HEK293T (cell line): ENCODE data around the gene HEXIM2.
"Not testable (repeated sequence)": the region's sequence is repeated elsewhere in the genome, so short reads cannot be mapped to it uniquely, and the experiment has no call there.

Experiments used
- CTCF ChIA-PET: fragments of 350-600 bp; formaldehyde crosslinking; extraction: SDS; loops from one replicate; lab custom pipeline; 2021; ENCODE audit warnings: antibody characterized with exemption, inconsistent platforms; lab: Yijun Ruan, JAX
- POLR2A ChIA-PET: fragments of 350-600 bp; formaldehyde crosslinking; extraction: SDS; loops from one replicate; lab custom pipeline; 2020; ENCODE audit warnings: antibody characterized with exemption, inconsistent platforms; lab: Yijun Ruan, JAX
- DNase-seq: peaks from one replicate; pipeline ENCODE4 v3.0.0; 2012; ENCODE audit warnings: mixed read lengths; ENCODE audit errors: extremely low spot score
- ARNT ChIP-seq: fragments of 450-650 bp; IDR thresholded peaks from 2 replicates; pipeline ENCODE4 v1.6.1; 2017; ENCODE audit warnings: mild to moderate bottlenecking
- BHLHE40 ChIP-seq: fragments of 450-650 bp; IDR thresholded peaks from 2 replicates; pipeline ENCODE4 v1.6.1; 2016; ENCODE audit warnings: mild to moderate bottlenecking, moderate library complexity, borderline replicate concordance
- CTBP1 ChIP-seq: fragments of 450-650 bp; IDR thresholded peaks from 2 replicates; pipeline ENCODE4 v1.6.1; 2016; ENCODE audit warnings: borderline replicate concordance
- ELF4 ChIP-seq: fragments of 450-650 bp; IDR thresholded peaks from 2 replicates; pipeline ENCODE4 v1.6.1; 2017; ENCODE audit warnings: antibody characterized with exemption
- FOXA1 ChIP-seq: fragments of 450-650 bp; IDR thresholded peaks from 2 replicates; pipeline ENCODE4 v1.6.1; 2016; ENCODE audit warnings: mild to moderate bottlenecking
- FOXK2 ChIP-seq: fragments of 450-650 bp; IDR thresholded peaks from 2 replicates; pipeline ENCODE4 v1.6.1; 2016; ENCODE audit warnings: mild to moderate bottlenecking
- FOXM1 ChIP-seq: fragments of 450-650 bp; IDR thresholded peaks from 2 replicates; pipeline ENCODE4 v1.6.1; 2017; ENCODE audit warnings: mild to moderate bottlenecking, borderline replicate concordance
- HDGF ChIP-seq: fragments of 450-650 bp; IDR thresholded peaks from 2 replicates; pipeline ENCODE4 v1.6.1; 2017; ENCODE audit warnings: antibody characterized with exemption, borderline replicate concordance
- L3MBTL2 ChIP-seq: fragments of 450-650 bp; conservative IDR thresholded peaks from 2 replicates; pipeline ENCODE4 v1.6.1; 2016; ENCODE audit warnings: mild to moderate bottlenecking
- LEF1 ChIP-seq: fragments of 450-650 bp; IDR thresholded peaks from 2 replicates; pipeline ENCODE4 v1.6.1; 2017; ENCODE audit warnings: mild to moderate bottlenecking, borderline replicate concordance
- NFRKB ChIP-seq: fragments of 450-650 bp; IDR thresholded peaks from 2 replicates; pipeline ENCODE4 v1.6.1; 2016; ENCODE audit warnings: mild to moderate bottlenecking, moderate library complexity
- SP1 ChIP-seq: fragments of 450-650 bp; IDR thresholded peaks from 2 replicates; pipeline ENCODE4 v1.6.1; 2017
- SUZ12 ChIP-seq: fragments of 450-650 bp; IDR thresholded peaks from 2 replicates; pipeline ENCODE4 v1.6.1; 2016; ENCODE audit warnings: mild to moderate bottlenecking
- TARDBP ChIP-seq: fragments of 450-650 bp; IDR thresholded peaks from 2 replicates; pipeline ENCODE4 v1.6.1; 2016
- ZNF384 ChIP-seq: fragments of 450-650 bp; IDR thresholded peaks from 2 replicates; pipeline ENCODE4 v1.6.1; 2016
- TF ChIP-seq, protein P1 (sequence below): fragments of 450-650 bp; IDR thresholded peaks from 2 replicates; pipeline ENCODE4 v1.6.1; 2016

HEXIM2 gene

DNA sequence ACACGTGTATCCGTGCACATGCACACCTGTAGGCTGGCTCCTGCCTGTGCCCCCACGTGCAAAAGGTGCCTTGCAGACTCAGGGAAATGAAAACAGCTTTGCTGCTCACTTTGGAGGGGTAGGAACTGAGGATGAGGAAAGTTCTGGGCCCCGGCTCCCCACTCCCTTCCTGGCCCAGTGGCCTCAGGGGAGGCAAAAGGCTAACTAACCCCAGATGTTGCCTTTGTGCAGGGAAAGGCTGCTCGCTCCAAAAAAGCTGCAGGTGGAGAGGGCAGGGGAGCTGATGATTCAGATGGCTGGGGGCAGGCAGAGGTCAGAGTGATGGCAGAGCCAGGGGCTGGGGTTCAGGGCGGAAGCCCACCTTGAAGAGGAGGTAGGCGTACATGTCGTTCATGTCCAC lies 41.7 kb upstream of the HEXIM2 start:
- ChIA-PET POLR2A (no interaction called here), CTCF (interaction anchor here (3.0 kb wide), 1 partner anchor 15 kb away, joined by 15 read pairs; the partner anchor contains the start of gene ACBD4)
- TF ChIP-seq CTBP1 (no peak), ELF4 (no peak), FOXA1 (no peak)
- no peak for DNase-seq

- no peak for DNase-seq
- CTCF ChIA-PET, result no interaction called here
- TF ChIP-seq TARDBP (no peak), LEF1 (no peak), ELF4 (no peak), L3MBTL2 (no peak), NFRKB (no peak), FOXK2 (no peak)
- POLR2A ChIA-PET, result no interaction called here
Observed at GRCh38 chr17:45120558-45120957, 41.1 kb upstream of the HEXIM2 start.

DNA sequence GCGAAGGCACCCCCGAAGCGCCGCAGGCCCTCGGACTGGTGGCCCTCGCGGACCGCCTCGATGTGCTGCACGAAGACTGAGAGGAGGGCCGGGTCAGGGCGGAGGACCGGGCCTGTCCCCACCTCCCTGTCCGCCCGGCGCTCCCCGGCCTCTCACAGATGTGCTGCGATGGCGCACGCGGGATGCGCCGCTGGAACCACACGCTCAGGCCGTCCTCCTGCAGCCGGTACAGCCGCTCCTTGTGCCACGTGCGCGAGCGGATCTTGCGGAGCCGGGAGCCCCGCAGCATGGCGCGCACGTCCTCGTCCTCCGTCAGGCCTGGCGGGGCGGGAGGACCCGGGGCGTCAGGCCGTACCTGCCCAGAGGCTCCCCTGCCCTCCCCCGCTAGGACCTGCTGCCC lies 40.6 kb upstream of the HEXIM2 start:
- POLR2A ChIA-PET, result no interaction called here
- no peak for DNase-seq
- TF ChIP-seq LEF1, result no peak
- TF ChIP-seq SUZ12, result no peak
- TF ChIP-seq, protein P1, sequence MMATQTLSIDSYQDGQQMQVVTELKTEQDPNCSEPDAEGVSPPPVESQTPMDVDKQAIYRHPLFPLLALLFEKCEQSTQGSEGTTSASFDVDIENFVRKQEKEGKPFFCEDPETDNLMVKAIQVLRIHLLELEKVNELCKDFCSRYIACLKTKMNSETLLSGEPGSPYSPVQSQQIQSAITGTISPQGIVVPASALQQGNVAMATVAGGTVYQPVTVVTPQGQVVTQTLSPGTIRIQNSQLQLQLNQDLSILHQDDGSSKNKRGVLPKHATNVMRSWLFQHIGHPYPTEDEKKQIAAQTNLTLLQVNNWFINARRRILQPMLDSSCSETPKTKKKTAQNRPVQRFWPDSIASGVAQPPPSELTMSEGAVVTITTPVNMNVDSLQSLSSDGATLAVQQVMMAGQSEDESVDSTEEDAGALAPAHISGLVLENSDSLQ, result no peak
- no peak for TF ChIP-seq ZNF384
- CTCF ChIA-PET, result no interaction called here

DNA sequence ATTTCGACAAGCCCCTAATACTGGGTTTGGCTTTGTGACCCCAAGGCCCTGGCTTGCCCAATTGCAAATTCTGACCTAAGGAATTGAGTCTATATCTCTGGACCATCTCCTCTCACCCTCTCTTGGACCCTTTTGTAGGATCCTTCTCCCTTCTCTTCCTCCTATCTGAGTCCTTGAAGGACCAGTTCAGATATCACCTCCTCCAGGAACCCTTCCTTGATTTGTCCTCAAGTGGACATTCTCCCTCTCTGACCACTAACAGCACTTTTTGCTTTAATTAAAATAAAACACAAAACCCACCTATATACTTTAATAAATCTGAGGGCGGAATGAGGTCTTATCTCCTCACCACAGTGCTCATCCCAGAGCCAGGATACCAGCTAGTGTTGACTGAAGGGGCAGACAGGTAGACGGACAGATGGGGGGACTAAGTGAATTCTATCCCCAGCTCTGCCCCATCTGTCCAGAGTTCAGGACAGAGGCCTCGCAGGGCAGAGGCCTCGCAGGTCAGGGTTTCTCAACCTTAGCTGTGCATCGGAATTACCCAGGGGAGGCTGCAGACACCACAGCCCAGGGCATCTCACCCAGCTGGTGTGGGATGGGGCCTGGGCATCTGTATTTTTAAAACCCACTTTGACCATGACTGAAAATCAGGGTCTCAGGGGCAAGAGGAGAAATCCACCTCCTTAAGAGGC lies 38.5 kb upstream of the HEXIM2 start:
- ChIA-PET CTCF (interaction anchor here (0.8 to 1.4 kb wide), 2 partner anchors 24 to 38 kb away, joined by 3 to 5 read pairs; no protein-coding TSS in a partner anchor), POLR2A (no interaction called here)
- TF ChIP-seq ZNF384, result no peak

GRCh38 chr17:45123930-45124796 lies 37.5 kb upstream of the HEXIM2 start:
- TF ChIP-seq ARNT, result no peak
- TF ChIP-seq CTBP1, result no peak
- TF ChIP-seq L3MBTL2, result no peak
- no peak for TF ChIP-seq LEF1
- no peak for TF ChIP-seq ZNF384
- no peak for TF ChIP-seq TARDBP
- TF ChIP-seq BHLHE40, result no peak
- no peak for TF ChIP-seq ELF4
- TF ChIP-seq FOXM1, result no peak
- no peak for TF ChIP-seq HDGF
- no peak for TF ChIP-seq FOXA1
- CTCF ChIA-PET, result interaction anchor here (1.4 kb wide), 1 partner anchor 25 kb away, joined by 5 read pairs; no protein-coding TSS in a partner anchor
- POLR2A ChIA-PET, result interaction anchor here (0.8 kb wide), 1 partner anchor 73 kb away, joined by 3 read pairs; no protein-coding TSS in a partner anchor
- DNase-seq, result no peak

More for the DNA sequence above, 38.5 kb upstream of the HEXIM2 start:
- no peak for DNase-seq

DNA sequence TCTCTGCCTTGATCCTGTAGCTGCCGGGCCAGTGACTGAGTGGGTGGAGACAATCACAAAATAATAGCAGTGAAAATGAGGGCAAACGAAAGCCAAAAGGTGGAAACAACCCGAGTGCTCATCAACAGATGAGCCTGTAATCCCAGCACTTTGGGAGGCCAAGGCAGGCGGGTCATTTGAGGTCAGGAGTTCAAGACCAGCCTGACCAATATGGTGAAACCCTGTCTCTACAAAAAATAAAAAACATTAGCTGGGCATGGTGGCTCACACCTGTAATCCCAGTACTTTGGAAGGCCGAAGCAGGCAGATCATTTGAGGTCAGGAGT lies 36.9 kb upstream of the HEXIM2 start:
- POLR2A ChIA-PET, result interaction anchor here (0.8 to 1.3 kb wide), 2 partner anchors 24 to 73 kb away, joined by 3 to 4 read pairs; partner anchors contain the start of gene HEXIM1
- DNase-seq, result not testable (repeated sequence)
- CTCF ChIA-PET, result interaction anchor here (1.3 to 1.4 kb wide), 2 partner anchors 11 to 26 kb away, joined by 4 to 5 read pairs; partner anchors contain the start of gene ACBD4

DNA sequence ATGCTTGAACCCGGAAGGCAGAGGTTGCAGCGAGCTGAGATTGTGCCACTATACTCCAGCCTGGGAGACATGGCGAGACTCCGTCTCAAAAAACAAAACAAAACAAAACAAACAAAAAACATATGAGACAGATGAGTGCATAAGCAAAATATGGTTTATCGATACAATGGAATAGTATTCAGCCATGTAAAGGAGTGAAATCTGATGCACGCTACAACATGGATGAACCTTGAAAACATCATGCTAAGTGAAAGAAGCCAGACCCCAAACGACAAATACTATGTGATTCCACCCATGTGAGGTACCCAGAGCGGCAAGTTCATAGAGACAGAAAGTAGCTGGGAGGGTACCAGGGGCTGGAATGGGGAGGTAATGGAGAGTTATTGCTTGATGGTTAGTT lies 36.2 kb upstream of the HEXIM2 start:
- ChIA-PET CTCF (interaction anchor here (1.3 kb wide), 1 partner anchor 10 kb away, joined by 4 read pairs; the partner anchor contains the start of gene ACBD4), POLR2A (interaction anchor here (1.3 kb wide), 1 partner anchor 23 kb away, joined by 4 read pairs; the partner anchor contains the start of gene HEXIM1)
- DNase-seq, result no peak
- TF ChIP-seq ZNF384 (no peak), L3MBTL2 (no peak), SP1 (no peak), FOXA1 (no peak), FOXK2 (no peak), TARDBP (no peak), SUZ12 (no peak), FOXM1 (no peak), LEF1 (no peak), BHLHE40 (no peak), ARNT (no peak), ELF4 (no peak), HDGF (no peak)
- TF ChIP-seq, protein P1, result no peak
